GM12872 (cell line): ENCODE results near the gene SNX30.

Experiments used
- CTCF ChIP-seq: IDR thresholded peaks from 3 replicates; pipeline ENCODE4 v1.5.1; 2011; ENCODE audit warnings: low read depth, mild to moderate bottlenecking, low read length, moderate library complexity; ENCODE audit not compliant: insufficient read depth

SNX30 gene

DNA sequence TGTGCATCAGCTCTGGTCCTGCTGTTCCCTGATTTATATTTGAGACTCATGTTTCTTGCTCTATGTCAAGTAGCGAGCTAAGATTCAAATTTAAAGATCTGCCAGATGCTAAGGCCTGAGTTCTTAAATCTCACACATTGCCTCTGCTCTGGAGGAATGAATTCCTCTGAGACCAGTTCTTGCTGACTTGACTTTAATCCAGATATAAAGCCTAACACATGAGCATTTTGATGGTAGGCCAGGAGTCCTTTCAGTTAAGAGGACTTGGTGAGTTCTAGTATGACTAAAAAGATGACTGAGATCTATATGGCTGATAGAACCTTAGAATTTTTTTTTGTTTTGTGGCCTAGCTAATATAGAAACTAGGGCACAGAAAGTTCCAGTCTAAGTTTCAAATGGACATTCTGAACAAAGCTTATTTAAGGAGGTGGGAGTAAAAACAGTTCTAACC, 31.3 kb upstream of the SNX30 start:
- no peak for TF ChIP-seq CTCF

GRCh38 chr9:112719696-112720095, 30.9 kb upstream of the SNX30 start:
- TF ChIP-seq CTCF: no peak

GRCh38 chr9:112720113-112720780, 30.3 kb upstream of the SNX30 start:
- no peak for TF ChIP-seq CTCF

DNA sequence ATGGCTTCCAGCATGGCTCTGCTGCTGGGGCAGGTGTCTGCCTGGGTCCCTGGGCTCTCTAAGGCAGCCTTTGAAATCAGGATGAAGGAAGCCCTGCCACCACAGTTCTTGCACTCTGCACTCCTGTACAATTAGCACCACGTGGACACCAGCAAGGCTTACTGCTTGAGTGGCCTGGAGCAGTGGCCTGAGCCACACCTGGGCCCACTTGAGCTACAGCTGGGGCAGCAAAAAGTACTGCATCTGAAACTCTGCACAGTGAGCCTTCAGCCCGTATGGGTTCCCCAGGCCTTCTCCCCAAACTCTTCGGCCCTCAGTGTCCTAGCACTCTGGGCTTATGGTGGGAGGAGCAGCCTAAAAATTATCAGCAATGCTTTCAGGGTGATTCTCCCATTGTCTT, 24.6 kb upstream of the SNX30 start:
- no peak for TF ChIP-seq CTCF

DNA sequence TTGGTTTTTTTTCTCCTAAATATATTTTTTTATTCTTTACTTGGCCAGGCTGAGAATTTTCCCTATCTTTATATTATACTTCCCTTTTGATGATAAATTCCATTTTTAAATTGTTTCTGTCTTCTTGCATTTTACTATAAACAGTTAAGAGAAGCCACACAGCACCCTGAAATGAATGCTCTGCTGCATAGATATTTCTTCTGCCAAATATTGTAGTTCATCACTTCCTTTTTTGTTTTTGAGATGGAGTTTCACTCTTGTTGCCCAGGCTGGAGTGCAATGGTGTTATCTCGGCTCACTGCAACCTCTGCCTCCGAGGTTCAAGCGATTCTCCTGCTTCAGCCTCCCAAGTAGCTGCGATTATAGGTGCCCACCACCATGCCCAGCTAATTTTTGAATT, 24.1 kb upstream of the SNX30 start:
- no peak for TF ChIP-seq CTCF

DNA sequence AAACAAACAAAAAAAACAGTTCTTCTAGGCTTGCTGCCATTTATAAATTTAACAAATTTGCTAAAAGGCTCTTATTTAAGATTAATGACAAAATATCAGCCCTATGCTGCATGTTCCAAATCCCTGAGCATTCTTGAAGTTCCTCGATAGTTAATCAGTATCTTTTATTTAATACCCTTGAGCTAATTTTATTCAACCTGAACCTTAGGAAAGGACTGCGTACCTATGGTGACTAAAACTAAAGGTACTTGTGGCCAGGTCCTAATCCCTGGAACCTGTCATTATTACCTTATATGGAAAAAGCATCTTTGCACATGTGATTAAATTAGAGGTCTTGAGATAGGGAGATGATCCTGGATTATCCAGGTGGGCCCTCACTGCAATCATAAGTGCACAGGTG, 22.2 kb upstream of the SNX30 start:
- TF ChIP-seq CTCF: no peak

- TF ChIP-seq CTCF: no peak
Observed at GRCh38 chr9:112731971-112732370, 18.6 kb upstream of the SNX30 start.
